ENCODE measurements around the gene TIGIT.

GRCh38 chr3:114284644-114285043, 9.2 kb upstream of the TIGIT start:
- TF ChIP-seq POLR2A (IDR thresholded peaks at IDR 0.05; ENCODE audit: low read depth) (no peak), POLR2AphosphoS5 (IDR thresholded peaks at IDR 0.05) (no peak)

Measured in esophagus muscularis mucosa (tissue), 2 donors.